ENCODE data around the gene MAGEA4. TPM values are rescaled to one million over a fixed set of nuclear protein-coding genes. Genes with fewer than 3 reads are reported as not detected.

The MAGEA4 gene
- polyA plus RNA-seq, 5 donors = not detected

- no peak for DNase-seq
Observed at GRCh38 chrX:151923648-151924047, 11.0 kb downstream of the MAGEA4 start.

- DNase-seq = no peak
Observed at GRCh38 chrX:151929126-151929525, 16.4 kb downstream of the MAGEA4 start.

- DNase-seq = no peak
Observed at GRCh38 chrX:151935358-151935757, 22.7 kb downstream of the MAGEA4 start.

- no peak for DNase-seq
Observed at GRCh38 chrX:151938172-151938571, 25.5 kb downstream of the MAGEA4 start.

GRCh38 chrX:151954730-151955129 lies 42.0 kb downstream of the MAGEA4 start:
- DNase-seq = no peak

GRCh38 chrX:151958101-151958500 lies 45.4 kb downstream of the MAGEA4 start:
- no peak for DNase-seq

- no peak for DNase-seq
Observed at GRCh38 chrX:151962034-151962433, 49.3 kb downstream of the MAGEA4 start.

GRCh38 chrX:151966236-151966635 lies 53.5 kb downstream of the MAGEA4 start:
- no peak for DNase-seq

- no peak for DNase-seq
Observed at GRCh38 chrX:151970027-151970426, 57.3 kb downstream of the MAGEA4 start.

GRCh38 chrX:151970661-151971060 lies 58.0 kb downstream of the MAGEA4 start:
- DNase-seq = peak in 1 of 2 donors; percentile 30

- DNase-seq = no peak
Observed at GRCh38 chrX:151973060-151973661, 60.5 kb downstream of the MAGEA4 start.

GRCh38 chrX:151973851-151974335 lies 61.2 kb downstream of the MAGEA4 start:
- DNase-seq = no peak

Other genes starting within 250 kb of the MAGEA4 start
- 10 to 100 TPM in 4 of 5 donors, 1 to 10 TPM in 1; 8.2 to 14.4 (median 13.0) TPM for gene PRRG3, start 217.4 kb upstream of the MAGEA4 start, polyA plus RNA-seq (ENCODE audit: insufficient read depth in 1 of 5, insufficient read length in 5 of 5, low replicate concordance in 1 of 5)
- under 1 TPM; 0.16 to 0.41 (median 0.27) TPM for gene FATE1, start 196.9 kb upstream of the MAGEA4 start, polyA plus RNA-seq (ENCODE audit: insufficient read depth in 1 of 5, insufficient read length in 5 of 5, low replicate concordance in 1 of 5)
- gene CNGA2, start 178.1 kb upstream of the MAGEA4 start, polyA plus RNA-seq (ENCODE audit: insufficient read depth in 1 of 5, insufficient read length in 5 of 5, low replicate concordance in 1 of 5) = not detected
- gene GABRE, start 61.8 kb downstream of the MAGEA4 start, polyA plus RNA-seq (ENCODE audit: insufficient read depth in 1 of 5, insufficient read length in 5 of 5, low replicate concordance in 1 of 5) = 10 to 100 TPM; 12.1 to 18.8 (median 14.5) TPM
- not detected for gene MAGEA10, start 225.7 kb downstream of the MAGEA4 start, polyA plus RNA-seq (ENCODE audit: insufficient read depth in 1 of 5, insufficient read length in 5 of 5, low replicate concordance in 1 of 5)

Data from right lung (tissue), 5 donors.